ENCODE results near the gene CNDP2. TPM values are rescaled to one million over a fixed set of nuclear protein-coding genes. Genes with fewer than 3 reads are reported as not detected.
A peak's percentile ranks its signal among the peaks of the same experiment; 100 is the strongest.

Gene CNDP2
- total RNA-seq, 4 donors from 2014 or later, result 58.4 to 79.9 (median 69.5) TPM

DNA sequence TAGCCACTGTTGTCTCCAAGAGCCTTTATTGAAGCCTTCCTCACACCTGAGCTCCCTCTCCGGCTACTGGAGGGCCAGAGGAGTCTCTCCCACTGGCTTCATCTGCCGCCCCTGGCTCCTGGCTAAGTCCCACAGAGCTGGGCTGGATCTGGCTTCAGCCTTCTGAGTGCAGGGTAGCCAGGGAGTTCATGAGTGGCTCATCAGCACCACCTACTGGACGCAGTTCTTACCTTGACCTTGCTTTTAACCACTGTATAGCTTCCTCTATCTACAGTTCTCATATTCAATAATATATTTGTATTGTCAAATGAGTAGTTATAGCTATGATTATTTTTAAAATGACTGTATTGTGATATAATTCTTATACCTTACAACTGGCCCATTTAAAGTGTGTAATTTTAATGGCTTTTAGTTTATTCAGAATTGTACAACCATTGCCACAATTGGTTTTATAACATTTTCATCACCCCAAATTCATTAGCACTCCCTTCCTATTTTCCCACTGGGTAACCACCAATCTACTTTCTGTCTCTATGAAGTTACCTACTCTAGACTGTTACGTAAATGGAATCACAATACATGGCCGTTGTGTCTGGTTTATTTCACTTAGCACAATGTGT lies 55.9 kb downstream of the CNDP2 start:
- Histone ChIP-seq H3K9me3 (peaks cover 7% of the 10 kb centered on the region), H3K27me3 (peaks cover 5% of the 10 kb centered on the region), H3K4me3 (no peak overlapping the region), H3K4me1 (peaks cover 8% of the 10 kb centered on the region), H3K36me3 (no peaks in the 10 kb centered on the region), H3K27ac (no peak overlapping the region)
- DNase-seq (ENCODE audit: low spot score in 2 of 2), result peak; percentile 81 to 90
- WGBS, result 20% methylated on average over 5 of the region's 5 CpGs
- no peak for TF ChIP-seq EP300 (IDR thresholded peaks at IDR 0.05)
- TF ChIP-seq, protein P1, sequence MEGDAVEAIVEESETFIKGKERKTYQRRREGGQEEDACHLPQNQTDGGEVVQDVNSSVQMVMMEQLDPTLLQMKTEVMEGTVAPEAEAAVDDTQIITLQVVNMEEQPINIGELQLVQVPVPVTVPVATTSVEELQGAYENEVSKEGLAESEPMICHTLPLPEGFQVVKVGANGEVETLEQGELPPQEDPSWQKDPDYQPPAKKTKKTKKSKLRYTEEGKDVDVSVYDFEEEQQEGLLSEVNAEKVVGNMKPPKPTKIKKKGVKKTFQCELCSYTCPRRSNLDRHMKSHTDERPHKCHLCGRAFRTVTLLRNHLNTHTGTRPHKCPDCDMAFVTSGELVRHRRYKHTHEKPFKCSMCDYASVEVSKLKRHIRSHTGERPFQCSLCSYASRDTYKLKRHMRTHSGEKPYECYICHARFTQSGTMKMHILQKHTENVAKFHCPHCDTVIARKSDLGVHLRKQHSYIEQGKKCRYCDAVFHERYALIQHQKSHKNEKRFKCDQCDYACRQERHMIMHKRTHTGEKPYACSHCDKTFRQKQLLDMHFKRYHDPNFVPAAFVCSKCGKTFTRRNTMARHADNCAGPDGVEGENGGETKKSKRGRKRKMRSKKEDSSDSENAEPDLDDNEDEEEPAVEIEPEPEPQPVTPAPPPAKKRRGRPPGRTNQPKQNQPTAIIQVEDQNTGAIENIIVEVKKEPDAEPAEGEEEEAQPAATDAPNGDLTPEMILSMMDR (IDR thresholded peaks at IDR 0.05), result peak; percentile 72 to 75

DNA sequence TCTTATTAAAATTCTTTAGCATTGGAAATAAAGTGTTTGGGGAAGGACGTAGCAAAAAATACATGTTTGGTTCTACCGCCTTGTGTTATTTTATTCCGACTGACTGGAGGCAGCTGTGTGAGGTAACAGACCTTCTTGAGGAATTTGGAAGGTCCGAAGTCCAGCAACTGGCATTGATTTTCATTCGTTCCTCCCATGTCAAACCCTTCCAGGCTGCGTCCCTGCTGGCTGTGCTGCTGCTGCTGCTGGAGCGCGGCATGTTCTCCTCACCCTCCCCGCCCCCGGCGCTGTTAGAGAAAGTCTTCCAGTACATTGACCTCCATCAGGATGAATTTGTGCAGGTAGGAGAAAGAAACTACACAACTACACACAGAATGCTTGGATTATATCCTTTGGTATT lies 60.0 kb downstream of the CNDP2 start:
- DNase-seq (ENCODE audit: low spot score in 2 of 2), result no peak
- 83% methylated on average over 11 of the region's 11 CpGs for WGBS
- Histone ChIP-seq H3K36me3 (no peaks in the 10 kb centered on the region), H3K9me3 (no peaks in the 10 kb centered on the region), H3K4me3 (no peak overlapping the region), H3K27ac (no peak overlapping the region), H3K27me3 (peaks cover 5% of the 10 kb centered on the region), H3K4me1 (peaks cover 4% of the 10 kb centered on the region)
- TF ChIP-seq POLR2A (IDR thresholded peaks at IDR 0.05) (no peak), POLR2AphosphoS5 (IDR thresholded peaks at IDR 0.05) (no peak), EP300 (IDR thresholded peaks at IDR 0.05) (no peak)
- TF ChIP-seq, protein P1 (IDR thresholded peaks at IDR 0.05), result no peak

DNA sequence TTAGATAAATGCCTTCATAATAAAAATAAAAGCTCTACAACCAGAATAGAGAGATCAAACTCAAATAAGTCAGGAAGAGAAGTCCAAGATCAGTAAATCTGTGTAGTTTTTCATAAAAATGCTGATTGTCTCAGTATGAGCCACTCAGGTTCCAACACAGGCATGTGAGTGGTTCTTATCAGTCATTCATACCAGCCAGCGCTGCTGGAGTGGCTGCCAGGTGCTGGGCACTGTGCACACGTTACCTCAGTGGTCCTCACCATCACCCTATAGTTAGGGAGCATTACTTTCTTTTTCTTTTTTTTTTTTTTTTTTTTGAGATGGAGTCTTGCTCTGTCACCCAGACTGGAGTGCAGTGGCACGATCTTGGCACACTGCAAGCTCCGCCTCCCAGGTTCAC lies 61.9 kb downstream of the CNDP2 start:
- TF ChIP-seq POLR2A (IDR thresholded peaks at IDR 0.05) (no peak), POLR2AphosphoS5 (IDR thresholded peaks at IDR 0.05) (no peak), EP300 (IDR thresholded peaks at IDR 0.05) (no peak)
- TF ChIP-seq, protein P1 (IDR thresholded peaks at IDR 0.05), result no peak
- no peaks in the 10 kb centered on the region for H3K9me3 ChIP-seq
- no peaks in the 10 kb centered on the region for H3K36me3 ChIP-seq
- peaks cover 5% of the 10 kb centered on the region for H3K27me3 ChIP-seq
- H3K27ac ChIP-seq, result no peak overlapping the region
- no peak overlapping the region for H3K4me3 ChIP-seq
- H3K4me1 ChIP-seq, result no peaks in the 10 kb centered on the region
- DNase-seq (ENCODE audit: low spot score in 2 of 2), result no peak
- WGBS, result 66% methylated on average over 4 of the region's 4 CpGs

DNA sequence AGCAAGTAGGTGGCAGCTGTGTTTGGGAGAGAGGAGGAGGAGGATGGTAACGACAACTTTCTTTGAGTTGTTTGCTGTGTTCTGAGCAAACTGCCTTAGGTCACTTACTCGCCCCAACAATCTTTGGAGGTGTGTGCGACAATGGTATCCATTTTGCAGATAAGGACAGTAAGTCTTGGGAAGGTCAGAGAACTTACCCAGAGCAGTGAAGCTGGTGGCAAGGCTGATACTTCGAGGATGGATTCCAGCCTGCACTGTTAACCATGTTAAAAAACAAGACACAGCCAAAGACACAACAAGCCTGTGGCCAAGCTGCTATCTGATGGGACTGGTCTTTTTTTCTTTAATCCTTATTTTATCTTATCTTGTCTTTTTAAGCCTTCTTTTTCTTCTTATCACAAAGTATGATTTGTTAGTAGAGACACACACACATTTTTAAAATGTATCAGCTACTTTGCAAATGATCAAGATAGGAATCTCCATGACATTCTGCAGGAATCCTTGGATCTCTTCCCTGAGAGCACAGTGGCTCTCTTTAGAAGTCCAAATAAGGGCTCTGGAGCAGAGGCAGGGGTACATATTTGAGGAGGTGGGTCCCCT lies 66.1 kb downstream of the CNDP2 start:
- Histone ChIP-seq H3K27ac (no peak overlapping the region), H3K27me3 (no peaks in the 10 kb centered on the region), H3K36me3 (no peaks in the 10 kb centered on the region), H3K4me1 (no peaks in the 10 kb centered on the region), H3K9me3 (no peaks in the 10 kb centered on the region), H3K4me3 (no peak overlapping the region)
- TF ChIP-seq POLR2AphosphoS5 (IDR thresholded peaks at IDR 0.05), result no peak
- 64% methylated on average over 4 of the region's 4 CpGs for WGBS
- DNase-seq (ENCODE audit: low spot score in 2 of 2), result no peak

DNA sequence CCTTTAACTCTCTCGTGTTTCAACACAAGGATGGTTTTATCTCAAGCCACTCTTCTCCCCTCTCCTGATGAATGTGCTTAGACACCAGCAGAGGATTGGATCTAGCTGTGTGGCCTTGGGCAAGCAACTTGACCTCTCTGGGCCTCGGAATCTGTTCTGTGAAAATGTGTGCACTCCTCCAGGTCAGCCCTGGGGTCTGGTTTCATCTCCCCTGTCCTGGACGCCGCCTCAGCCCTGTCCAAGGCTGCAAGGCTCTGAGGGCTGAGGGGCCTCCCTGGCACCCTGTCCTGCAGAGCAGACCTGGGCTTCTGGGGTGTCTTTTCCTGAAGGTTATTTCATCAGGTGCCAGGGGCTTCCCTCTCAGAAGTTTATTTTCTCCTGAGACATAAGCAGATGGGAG lies 66.6 kb downstream of the CNDP2 start:
- no peak for DNase-seq (ENCODE audit: low spot score in 2 of 2)
- H3K36me3 ChIP-seq, result no peaks in the 10 kb centered on the region
- H3K27ac ChIP-seq, result no peak overlapping the region
- no peaks in the 10 kb centered on the region for H3K27me3 ChIP-seq
- H3K4me3 ChIP-seq, result no peak overlapping the region
- WGBS, result 81% methylated on average over 4 of the region's 4 CpGs
- H3K4me1 ChIP-seq, result no peaks in the 10 kb centered on the region
- no peaks in the 10 kb centered on the region for H3K9me3 ChIP-seq
- TF ChIP-seq EP300 (IDR thresholded peaks at IDR 0.05) (no peak), POLR2A (IDR thresholded peaks at IDR 0.05) (no peak), POLR2AphosphoS5 (IDR thresholded peaks at IDR 0.05) (no peak)
- TF ChIP-seq, protein P1 (IDR thresholded peaks at IDR 0.05), result no peak
